A673 (cell line): ENCODE results near the gene SPACA4.

Experiments
- EZH2 ChIP-seq: fragments of 200-600 bp; sonication (generic); IDR thresholded peaks from 2 replicates; pipeline ENCODE4 v1.6.1; 2017; ENCODE audit warnings: borderline replicate concordance, low read depth, mild to moderate bottlenecking, mixed read lengths, antibody characterized with exemption, low read length; ENCODE audit not compliant: poor library complexity, severe bottlenecking
- TF ChIP-seq, protein P1 (sequence below): fragments of 300-800, 200-600 bp; sonication (generic); conservative IDR thresholded peaks from 2 replicates; pipeline ENCODE4 v1.5.1; 2017; ENCODE audit warnings: low read depth, mild to moderate bottlenecking, antibody characterized with exemption, low read length, moderate library complexity, mixed read lengths

DNA sequence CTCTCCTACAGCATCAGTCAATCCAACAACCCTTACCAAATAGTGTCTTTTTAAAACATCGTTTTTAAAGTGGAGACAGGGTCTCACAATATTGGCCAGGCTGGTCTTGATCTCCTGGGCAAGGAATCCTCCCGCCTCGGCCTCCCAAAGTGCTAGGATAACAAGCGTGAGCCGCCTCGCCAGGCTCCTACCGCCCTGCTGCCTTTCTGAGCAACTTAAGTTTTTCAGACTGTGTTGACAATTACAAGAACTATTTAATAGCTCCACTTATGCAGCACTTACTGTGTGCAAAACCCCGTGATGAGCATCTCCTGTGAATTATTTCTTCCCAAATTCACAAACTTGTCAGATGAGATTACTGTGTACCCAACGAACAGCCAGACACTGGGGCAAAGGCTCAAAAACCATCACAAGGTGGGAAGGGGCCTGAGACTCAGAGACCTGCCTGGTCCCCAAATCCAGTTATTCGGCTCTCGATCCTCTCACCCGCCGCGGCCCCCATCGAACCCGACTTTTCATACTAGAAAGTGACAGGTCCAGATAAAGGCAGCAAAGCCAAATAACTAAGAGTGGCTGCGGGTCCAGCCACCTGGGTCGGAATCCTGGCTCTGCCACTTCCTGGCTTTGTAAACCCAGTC is 11.9 kb downstream of the SPACA4 start:
- TF ChIP-seq, protein P1, sequence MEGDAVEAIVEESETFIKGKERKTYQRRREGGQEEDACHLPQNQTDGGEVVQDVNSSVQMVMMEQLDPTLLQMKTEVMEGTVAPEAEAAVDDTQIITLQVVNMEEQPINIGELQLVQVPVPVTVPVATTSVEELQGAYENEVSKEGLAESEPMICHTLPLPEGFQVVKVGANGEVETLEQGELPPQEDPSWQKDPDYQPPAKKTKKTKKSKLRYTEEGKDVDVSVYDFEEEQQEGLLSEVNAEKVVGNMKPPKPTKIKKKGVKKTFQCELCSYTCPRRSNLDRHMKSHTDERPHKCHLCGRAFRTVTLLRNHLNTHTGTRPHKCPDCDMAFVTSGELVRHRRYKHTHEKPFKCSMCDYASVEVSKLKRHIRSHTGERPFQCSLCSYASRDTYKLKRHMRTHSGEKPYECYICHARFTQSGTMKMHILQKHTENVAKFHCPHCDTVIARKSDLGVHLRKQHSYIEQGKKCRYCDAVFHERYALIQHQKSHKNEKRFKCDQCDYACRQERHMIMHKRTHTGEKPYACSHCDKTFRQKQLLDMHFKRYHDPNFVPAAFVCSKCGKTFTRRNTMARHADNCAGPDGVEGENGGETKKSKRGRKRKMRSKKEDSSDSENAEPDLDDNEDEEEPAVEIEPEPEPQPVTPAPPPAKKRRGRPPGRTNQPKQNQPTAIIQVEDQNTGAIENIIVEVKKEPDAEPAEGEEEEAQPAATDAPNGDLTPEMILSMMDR = no peak
- no peak for TF ChIP-seq EZH2
